ENCODE measurements around the gene OR13C4. TPM values are rescaled to one million over a fixed set of nuclear protein-coding genes. Genes with fewer than 3 reads are reported as not detected.

Gene OR13C4
- total and polyA plus RNA-seq, 2 donors from 2014 or later = not detected

DNA sequence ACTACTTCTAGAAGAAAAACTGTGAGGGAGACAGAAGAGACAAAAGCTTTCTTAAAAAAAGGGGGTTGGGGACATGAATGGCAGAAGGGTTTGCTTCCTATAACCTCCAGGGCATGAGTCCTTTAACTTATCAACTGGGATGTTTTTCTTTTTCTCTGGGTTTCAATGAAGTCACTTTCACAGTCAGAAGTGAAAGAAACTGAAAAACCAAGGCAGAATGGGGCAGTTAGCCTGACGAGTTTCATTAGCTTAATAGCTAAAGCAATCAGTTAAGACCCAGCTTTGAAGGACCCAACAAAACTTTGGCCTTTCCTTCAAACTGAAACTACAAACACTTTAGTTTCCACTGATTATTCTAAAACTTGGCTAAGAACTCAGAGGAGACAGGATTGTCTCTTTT is 37.3 kb upstream of the OR13C4 start:
- H3K9ac ChIP-seq (ENCODE audit: low read length in 3 of 3) = no peak overlapping the region
- no peak overlapping the region for H3K27ac ChIP-seq (ENCODE audit: low read depth in 2 of 2, low read length in 2 of 2)
- H3K4me1 ChIP-seq (ENCODE audit: control insufficient read depth in 2 of 3, insufficient read depth in 2 of 3, low read depth in 1 of 3, low read length in 3 of 3) = no peaks in the 10 kb centered on the region
- intact Hi-C loops (cut with DNase I) = no loop called here
- no peaks in the 10 kb centered on the region for H3K36me3 ChIP-seq (ENCODE audit: control insufficient read depth in 2 of 3, insufficient read depth in 3 of 3, low read length in 3 of 3)
- H3K4me3 ChIP-seq (ENCODE audit: low read length in 3 of 3) = no peak overlapping the region
- no peaks in the 10 kb centered on the region for H3K9me3 ChIP-seq (ENCODE audit: control insufficient read depth in 2 of 3, insufficient read depth in 1 of 3, low read length in 3 of 3)
- H3K27me3 ChIP-seq (ENCODE audit: control insufficient read depth, insufficient read depth, low read length) = no peaks in the 10 kb centered on the region
- no peak for DNase-seq
- no peak for FAIRE-seq
- TF ChIP-seq, protein P1, sequence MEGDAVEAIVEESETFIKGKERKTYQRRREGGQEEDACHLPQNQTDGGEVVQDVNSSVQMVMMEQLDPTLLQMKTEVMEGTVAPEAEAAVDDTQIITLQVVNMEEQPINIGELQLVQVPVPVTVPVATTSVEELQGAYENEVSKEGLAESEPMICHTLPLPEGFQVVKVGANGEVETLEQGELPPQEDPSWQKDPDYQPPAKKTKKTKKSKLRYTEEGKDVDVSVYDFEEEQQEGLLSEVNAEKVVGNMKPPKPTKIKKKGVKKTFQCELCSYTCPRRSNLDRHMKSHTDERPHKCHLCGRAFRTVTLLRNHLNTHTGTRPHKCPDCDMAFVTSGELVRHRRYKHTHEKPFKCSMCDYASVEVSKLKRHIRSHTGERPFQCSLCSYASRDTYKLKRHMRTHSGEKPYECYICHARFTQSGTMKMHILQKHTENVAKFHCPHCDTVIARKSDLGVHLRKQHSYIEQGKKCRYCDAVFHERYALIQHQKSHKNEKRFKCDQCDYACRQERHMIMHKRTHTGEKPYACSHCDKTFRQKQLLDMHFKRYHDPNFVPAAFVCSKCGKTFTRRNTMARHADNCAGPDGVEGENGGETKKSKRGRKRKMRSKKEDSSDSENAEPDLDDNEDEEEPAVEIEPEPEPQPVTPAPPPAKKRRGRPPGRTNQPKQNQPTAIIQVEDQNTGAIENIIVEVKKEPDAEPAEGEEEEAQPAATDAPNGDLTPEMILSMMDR (IDR thresholded peaks at IDR 0.05; ENCODE audit: borderline replicate concordance, extremely low read depth, insufficient read depth) = no peak

DNA sequence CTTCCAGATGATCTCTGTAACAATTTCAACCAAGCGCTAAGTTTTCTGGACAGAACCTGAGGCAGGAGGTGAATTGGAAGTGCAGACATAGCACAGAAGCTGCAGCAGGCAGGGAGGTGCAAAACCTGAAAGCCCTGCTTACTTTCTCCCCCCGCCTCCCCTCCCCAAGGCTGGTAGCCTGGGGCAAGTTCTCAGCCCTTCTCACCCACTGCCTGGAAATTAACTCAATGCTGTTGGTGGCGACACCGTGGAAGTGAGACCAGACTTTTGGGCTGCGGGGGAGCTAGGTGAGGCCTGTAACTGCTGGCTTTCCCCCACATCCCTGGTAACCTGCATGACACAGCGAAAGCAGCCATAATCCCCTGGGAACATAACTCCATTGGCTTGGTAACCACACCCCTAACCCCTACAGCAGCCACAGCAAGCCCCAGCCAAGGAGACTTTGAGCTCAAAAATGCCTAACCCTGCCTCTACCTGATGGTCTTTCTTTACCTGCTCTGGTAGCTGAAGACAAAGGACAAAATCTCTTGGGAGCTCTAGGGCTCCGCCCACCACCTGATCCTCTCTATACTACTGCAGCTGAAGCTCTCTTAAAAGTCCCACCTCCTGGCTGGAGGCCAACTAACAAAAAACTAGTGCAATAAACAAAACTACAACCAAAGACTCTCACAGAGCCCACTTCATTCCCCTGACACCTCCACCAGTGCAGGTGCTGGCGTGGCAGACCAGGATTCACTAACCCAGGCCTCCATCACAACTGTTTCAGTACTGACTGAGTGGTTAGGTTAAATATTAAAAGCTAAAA is 30.0 kb upstream of the OR13C4 start:
- TF ChIP-seq, protein P1 (IDR thresholded peaks at IDR 0.05; ENCODE audit: borderline replicate concordance, extremely low read depth, insufficient read depth) = no peak
- intact Hi-C loops (cut with DNase I) = no loop called here
- Histone ChIP-seq H3K27me3 (ENCODE audit: control insufficient read depth, insufficient read depth, low read length) (no peaks in the 10 kb centered on the region), H3K9ac (ENCODE audit: low read length in 3 of 3) (no peak overlapping the region), H3K36me3 (ENCODE audit: control insufficient read depth in 2 of 3, insufficient read depth in 3 of 3, low read length in 3 of 3) (no peaks in the 10 kb centered on the region), H3K27ac (ENCODE audit: low read depth in 2 of 2, low read length in 2 of 2) (no peak overlapping the region), H3K4me1 (ENCODE audit: control insufficient read depth in 2 of 3, insufficient read depth in 2 of 3, low read depth in 1 of 3, low read length in 3 of 3) (no peaks in the 10 kb centered on the region), H3K9me3 (ENCODE audit: control insufficient read depth in 2 of 3, insufficient read depth in 1 of 3, low read length in 3 of 3) (peaks cover 0 to 3% (median 0%) of the 10 kb centered on the region in 3 donors), H3K4me3 (ENCODE audit: low read length in 3 of 3) (no peak overlapping the region)
- no peak for FAIRE-seq
- DNase-seq = no peak

DNA sequence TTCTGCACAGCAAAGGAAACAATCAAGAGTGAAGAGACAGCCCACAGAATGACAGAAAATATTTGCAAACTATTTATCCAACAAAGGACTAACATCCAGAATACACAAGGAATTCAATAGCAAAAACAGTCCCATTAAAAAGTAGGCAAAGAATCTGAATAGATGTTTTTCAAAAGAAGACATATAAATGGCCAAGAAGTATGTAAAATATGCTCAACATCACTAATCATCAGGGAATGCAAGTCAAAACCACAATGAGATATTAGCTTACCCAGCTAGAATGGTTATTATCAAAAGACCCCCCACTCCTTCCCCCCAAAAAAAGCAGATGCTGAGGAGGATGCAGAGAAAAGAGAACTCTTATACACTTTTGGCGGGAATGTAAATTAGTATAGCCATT is 28.5 kb upstream of the OR13C4 start:
- Histone ChIP-seq H3K4me3 (ENCODE audit: low read length in 3 of 3) (no peak overlapping the region), H3K36me3 (ENCODE audit: control insufficient read depth in 2 of 3, insufficient read depth in 3 of 3, low read length in 3 of 3) (no peaks in the 10 kb centered on the region), H3K27me3 (ENCODE audit: control insufficient read depth, insufficient read depth, low read length) (no peaks in the 10 kb centered on the region), H3K27ac (ENCODE audit: low read depth in 2 of 2, low read length in 2 of 2) (no peak overlapping the region), H3K4me1 (ENCODE audit: control insufficient read depth in 2 of 3, insufficient read depth in 2 of 3, low read depth in 1 of 3, low read length in 3 of 3) (no peaks in the 10 kb centered on the region), H3K9ac (ENCODE audit: low read length in 3 of 3) (no peak overlapping the region), H3K9me3 (ENCODE audit: control insufficient read depth in 2 of 3, insufficient read depth in 1 of 3, low read length in 3 of 3) (peaks cover 0 to 3% (median 0%) of the 10 kb centered on the region in 3 donors)
- FAIRE-seq (no peak), DNase-seq (no peak)
- TF ChIP-seq, protein P1 (IDR thresholded peaks at IDR 0.05; ENCODE audit: borderline replicate concordance, extremely low read depth, insufficient read depth) = no peak
- intact Hi-C loops (cut with DNase I) = no loop called here
